IMR-90 (cell line): ENCODE measurements around the gene SDC3.

Source experiments
- MAZ ChIP-seq: IDR thresholded peaks from 2 replicates; pipeline ENCODE4 v1.6.1; 2012; ENCODE audit warnings: low read depth, mild to moderate bottlenecking, low read length, improper control_type of control experiment, moderate library complexity, borderline replicate concordance
- POLR2A ChIP-seq: IDR thresholded peaks from 2 replicates; pipeline ENCODE4 v1.6.1; 2012; ENCODE audit warnings: mild to moderate bottlenecking, low read depth, low read length

GRCh38 chr1:30950700-30951099 lies 42.1 kb upstream of the SDC3 start:
- no peak for TF ChIP-seq MAZ
- TF ChIP-seq POLR2A, result no peak
